Astrocyte (in vitro differentiated cells and primary cell): ENCODE results near the gene FAM107B. TPM values are rescaled to one million over a fixed set of nuclear protein-coding genes. Genes with fewer than 3 reads are reported as not detected.

Experiments used
- DNase-seq: peaks from one replicate; pipeline ENCODE4 v3.0.0-alpha.2; 2010; ENCODE audit warnings: low read depth
- FAIRE-seq: peaks from 2 replicates; lab custom pipeline; 2011; peaks lifted over from hg19 to GRCh38; lab: Jason Lieb, UNC
- H2AFZ ChIP-seq: 2 replicates; pipeline ENCODE4 v1.6.0; 2012; ENCODE audit warnings: low read depth, low read length, inconsistent platforms
- H3K27ac ChIP-seq: 2 replicates; pipeline ENCODE4 v1.5.1; 2011; ENCODE audit warnings: low read depth, low read length, inconsistent platforms
- H3K27me3 ChIP-seq: 2 replicates; pipeline ENCODE4 v1.6.0; 2011; ENCODE audit warnings: low read length, inconsistent platforms; ENCODE audit not compliant: insufficient read depth
- H3K36me3 ChIP-seq: 2 replicates; pipeline ENCODE4 v1.5.1; 2011; ENCODE audit warnings: low read length, inconsistent platforms; ENCODE audit not compliant: insufficient read depth
- H3K4me1 ChIP-seq: 2 replicates; pipeline ENCODE4 v1.5.1; 2011; ENCODE audit warnings: low read length, inconsistent platforms; ENCODE audit not compliant: insufficient read depth
- H3K4me2 ChIP-seq: 2 replicates; pipeline ENCODE4 v1.6.0; 2012; ENCODE audit warnings: low read length, inconsistent platforms
- H3K4me3 ChIP-seq: 2 replicates; pipeline ENCODE4 v1.5.1; 2011; ENCODE audit warnings: low read depth, mild to moderate bottlenecking, low read length, inconsistent platforms; ENCODE audit not compliant: insufficient read depth
- H3K79me2 ChIP-seq: 2 replicates; pipeline ENCODE4 v1.6.0; 2012; ENCODE audit warnings: mild to moderate bottlenecking, low read length, inconsistent platforms; ENCODE audit not compliant: insufficient read depth
- H3K9ac ChIP-seq: 2 replicates; pipeline ENCODE4 v1.6.0; 2012; ENCODE audit warnings: mild to moderate bottlenecking, low read length, inconsistent platforms
- H3K9me3 ChIP-seq: 2 replicates; pipeline ENCODE4 v1.5.1; 2012; ENCODE audit warnings: low read depth, mild to moderate bottlenecking, low read length, inconsistent platforms; ENCODE audit not compliant: insufficient read depth
- H4K20me1 ChIP-seq: 2 replicates; pipeline ENCODE4 v1.6.0; 2012; ENCODE audit warnings: low read length, inconsistent platforms; ENCODE audit not compliant: insufficient read depth
- H3K27ac Mint-ChIP-seq: one replicate; pipeline ENCODE4 v1.8.0; 2021; ENCODE audit warnings: mild to moderate bottlenecking, mixed read lengths; ENCODE audit not compliant: unreplicated experiment
- H3K27me3 Mint-ChIP-seq: one replicate; pipeline ENCODE4 v1.8.0; 2021; ENCODE audit warnings: low read depth, mixed read lengths; ENCODE audit not compliant: unreplicated experiment
- H3K36me3 Mint-ChIP-seq: one replicate; pipeline ENCODE4 v1.8.0; 2021; ENCODE audit warnings: low read depth, mixed read lengths; ENCODE audit not compliant: unreplicated experiment
- H3K4me1 Mint-ChIP-seq: one replicate; pipeline ENCODE4 v1.8.0; 2021; ENCODE audit warnings: low read depth, mixed read lengths; ENCODE audit not compliant: unreplicated experiment
- H3K4me3 Mint-ChIP-seq: one replicate; pipeline ENCODE4 v1.8.0; 2021; ENCODE audit warnings: mild to moderate bottlenecking, moderate library complexity, mixed read lengths; ENCODE audit not compliant: unreplicated experiment
- H3K9me3 Mint-ChIP-seq: one replicate; pipeline ENCODE4 v1.8.0; 2021; ENCODE audit warnings: mild to moderate bottlenecking, mixed read lengths; ENCODE audit not compliant: unreplicated experiment
- CTCF ChIP-seq: IDR thresholded peaks from 2 replicates; pipeline ENCODE4 v1.5.1; 2011; ENCODE audit warnings: low read depth, mild to moderate bottlenecking, inconsistent platforms, low read length, moderate library complexity; ENCODE audit not compliant: insufficient read depth
- EZH2 ChIP-seq: IDR thresholded peaks from 2 replicates; pipeline ENCODE4 v1.6.1; 2012; ENCODE audit warnings: mild to moderate bottlenecking, low read length, inconsistent platforms; ENCODE audit not compliant: insufficient read depth
- total RNA-seq: library from RNA; stranded (reverse); gene quantifications from 2 replicates; pipeline ENCODE4 v1.2.1, GENCODE V29; 2021

Gene FAM107B
- total RNA-seq, 1 donor from 2014 or later = 36.0 TPM

GRCh38 chr10:14478604-14479003 is 296.1 kb downstream of the FAM107B start:
- no peak overlapping the region for H3K4me3 ChIP-seq
- no peaks in the 10 kb centered on the region for H3K27me3 ChIP-seq
- no peaks in the 10 kb centered on the region for H3K9me3 ChIP-seq
- peak overlapping the region; percentile 88 for H3K27ac ChIP-seq
- Mint-ChIP-seq H3K27ac (peak overlapping the region; percentile 78), H3K4me1 (peaks cover 26% of the 10 kb centered on the region), H3K36me3 (peaks cover 2% of the 10 kb centered on the region), H3K27me3 (peaks cover 3% of the 10 kb centered on the region), H3K4me3 (no peak overlapping the region), H3K9me3 (peaks cover 4% of the 10 kb centered on the region)
- peak overlapping the region; percentile 21 for H3K4me2 ChIP-seq
- no peak overlapping the region for H2AFZ ChIP-seq
- TF ChIP-seq EZH2 = no peak
- peak; percentile 77 for TF ChIP-seq CTCF
- FAIRE-seq (peak; percentile 80), DNase-seq (peak; percentile 86)
- H3K9ac ChIP-seq = peak overlapping the region; percentile 64
- H3K79me2 ChIP-seq = no peaks in the 10 kb centered on the region
- H3K4me1 ChIP-seq = peaks cover 28% of the 10 kb centered on the region
- no peaks in the 10 kb centered on the region for H4K20me1 ChIP-seq
- H3K36me3 ChIP-seq = no peaks in the 10 kb centered on the region

- H3K27me3 ChIP-seq = no peaks in the 10 kb centered on the region
- H3K27ac Mint-ChIP-seq = peak overlapping the region; percentile 78
- H3K4me1 ChIP-seq = peaks cover 28% of the 10 kb centered on the region
- no peaks in the 10 kb centered on the region for H3K9me3 ChIP-seq
- peaks cover 3% of the 10 kb centered on the region for H3K27me3 Mint-ChIP-seq
- peaks cover 26% of the 10 kb centered on the region for H3K4me1 Mint-ChIP-seq
- H3K9ac ChIP-seq = peak overlapping the region; percentile 64
- DNase-seq (no peak), FAIRE-seq (no peak)
- H3K4me2 ChIP-seq = peak overlapping the region; percentile 21
- H4K20me1 ChIP-seq = no peaks in the 10 kb centered on the region
- TF ChIP-seq EZH2 = no peak
- no peak for TF ChIP-seq CTCF
- no peaks in the 10 kb centered on the region for H3K79me2 ChIP-seq
- H3K4me3 ChIP-seq = no peak overlapping the region
- peaks cover 4% of the 10 kb centered on the region for H3K9me3 Mint-ChIP-seq
- H2AFZ ChIP-seq = no peak overlapping the region
- H3K36me3 ChIP-seq = no peaks in the 10 kb centered on the region
- H3K4me3 Mint-ChIP-seq = no peak overlapping the region
- peak overlapping the region; percentile 88 for H3K27ac ChIP-seq
- peaks cover 2% of the 10 kb centered on the region for H3K36me3 Mint-ChIP-seq
Observed at GRCh38 chr10:14478201-14478600, 296.5 kb downstream of the FAM107B start.

- peaks cover 28% of the 10 kb centered on the region for H3K4me1 ChIP-seq
- FAIRE-seq (peak; percentile 49), DNase-seq (peak; percentile 84)
- H3K36me3 ChIP-seq = no peaks in the 10 kb centered on the region
- H3K27ac ChIP-seq = peak overlapping the region; percentile 88
- Mint-ChIP-seq H3K4me3 (no peak overlapping the region), H3K4me1 (peaks cover 26% of the 10 kb centered on the region), H3K27ac (no peak overlapping the region), H3K9me3 (peaks cover 4% of the 10 kb centered on the region), H3K36me3 (peaks cover 2% of the 10 kb centered on the region), H3K27me3 (peaks cover 3% of the 10 kb centered on the region)
- H3K79me2 ChIP-seq = no peaks in the 10 kb centered on the region
- peak overlapping the region; percentile 66 for H3K4me2 ChIP-seq
- peak overlapping the region; percentile 64 for H3K9ac ChIP-seq
- no peaks in the 10 kb centered on the region for H3K27me3 ChIP-seq
- no peaks in the 10 kb centered on the region for H4K20me1 ChIP-seq
- H2AFZ ChIP-seq = no peak overlapping the region
- no peak overlapping the region for H3K4me3 ChIP-seq
- TF ChIP-seq EZH2 (no peak), CTCF (no peak)
- no peaks in the 10 kb centered on the region for H3K9me3 ChIP-seq
Observed at GRCh38 chr10:14477408-14477710, 297.3 kb downstream of the FAM107B start.
